NOMO-1 (cell line): Measurements from ENCODE around the gene PRDM2.

Source experiments
- DNase-seq, 2 experiments: peaks; one replicate each; lab custom pipeline; 2025; ENCODE audit not compliant: unreplicated experiment in 2 of 2; lab: John Stamatoyannopoulos, UW

Gene PRDM2

DNA sequence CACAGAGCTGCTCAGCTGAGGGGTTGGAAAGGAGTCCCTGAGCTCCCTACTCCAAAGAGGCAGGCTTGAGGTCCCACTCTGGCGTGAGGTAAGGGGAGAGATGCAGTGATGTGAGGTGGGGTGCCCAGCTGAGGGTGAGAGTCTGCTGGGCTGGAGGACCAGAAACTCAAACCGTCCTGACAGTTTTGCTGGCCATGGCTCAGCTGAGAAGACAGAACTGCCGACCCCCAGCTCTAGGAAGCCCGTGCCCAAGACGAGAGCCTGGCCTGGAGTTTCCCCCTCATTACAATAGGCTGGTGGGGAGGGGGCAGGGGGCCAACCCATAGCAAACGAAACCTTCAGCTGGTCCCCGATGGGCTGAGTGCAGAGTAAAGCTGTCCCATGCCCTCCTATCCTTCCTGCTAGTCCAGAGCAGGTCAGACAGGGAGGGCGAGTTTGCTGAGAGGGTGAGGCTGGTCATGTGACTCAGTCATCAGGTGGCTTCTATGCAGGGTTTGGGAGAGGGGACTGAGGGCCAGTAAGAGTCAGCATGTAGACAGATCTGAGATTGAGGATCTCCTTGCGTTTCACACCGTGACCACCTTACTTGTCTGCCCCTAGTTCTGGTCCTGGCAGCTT, 129.3 kb downstream of the PRDM2 start:
- DNase-seq = no peak

DNA sequence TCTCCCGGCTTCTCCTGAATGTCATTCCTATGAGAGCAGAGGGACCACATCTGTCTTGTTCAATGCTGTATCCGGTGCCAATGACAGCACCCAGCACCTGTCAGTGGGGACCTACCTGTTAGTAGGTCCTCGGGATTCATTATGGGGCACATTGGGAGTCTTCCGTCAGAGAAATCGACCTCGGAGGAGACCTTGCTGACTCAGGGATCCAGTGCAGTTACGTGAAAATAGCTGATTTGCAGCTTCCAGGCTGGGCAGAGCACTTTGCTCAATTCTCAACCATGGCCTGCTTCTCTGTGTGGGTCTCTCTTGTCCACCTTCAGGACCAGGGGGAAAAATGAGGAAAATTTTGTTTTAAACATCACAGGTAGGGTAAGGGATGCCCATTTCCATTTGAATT, 130.2 kb downstream of the PRDM2 start:
- no peak for DNase-seq

DNA sequence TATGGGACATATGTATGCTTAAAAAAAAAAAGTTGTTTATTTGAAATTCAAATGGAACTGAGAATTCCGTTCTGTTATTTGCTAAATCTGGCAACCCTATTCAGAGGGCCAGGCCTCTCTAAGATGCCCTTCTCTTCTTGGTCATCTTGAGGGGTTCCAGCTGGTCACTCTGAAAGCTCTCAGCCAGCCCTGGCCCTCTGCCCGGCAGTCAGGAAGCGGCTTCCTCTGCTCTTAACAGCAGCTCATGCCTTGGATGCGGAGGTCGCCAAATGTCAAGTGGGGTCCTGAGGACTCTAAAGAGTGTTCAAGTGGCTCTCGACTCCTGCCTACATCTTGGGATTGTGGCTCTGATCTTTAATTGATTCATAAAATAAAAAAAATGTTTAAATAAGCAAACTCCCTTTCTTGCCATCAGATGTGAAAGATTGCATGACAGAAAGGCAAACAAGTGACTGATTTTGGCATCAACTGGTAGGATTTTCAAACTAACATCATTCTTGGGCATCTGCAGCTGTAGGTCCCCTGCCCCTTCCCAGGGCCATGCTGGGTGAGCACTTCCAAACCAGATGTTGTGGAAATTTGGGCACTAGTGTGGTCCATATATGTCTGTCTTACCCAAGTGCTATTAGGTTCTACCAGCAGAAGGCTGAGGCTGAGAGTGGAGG, 130.8 kb downstream of the PRDM2 start:
- no peak for DNase-seq

DNA sequence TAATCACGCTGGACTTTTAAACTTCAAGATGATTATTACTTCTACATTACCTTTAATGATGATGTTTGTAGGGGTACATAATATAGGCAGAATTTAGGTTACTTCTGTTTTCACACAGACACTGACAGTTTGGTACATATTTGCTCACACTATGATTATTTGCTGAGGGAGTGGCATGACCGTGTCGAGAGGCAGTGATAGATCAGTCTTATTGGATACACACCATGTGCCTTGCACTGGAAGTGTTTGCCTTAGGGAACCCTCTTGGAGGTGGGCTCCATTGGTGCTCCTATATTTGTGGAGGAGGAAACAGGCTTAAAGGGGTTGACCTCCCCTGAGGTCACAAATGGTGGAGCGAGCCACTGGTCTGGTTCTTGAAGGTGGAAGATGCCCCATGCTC, 132.1 kb downstream of the PRDM2 start:
- no peak for DNase-seq

DNA sequence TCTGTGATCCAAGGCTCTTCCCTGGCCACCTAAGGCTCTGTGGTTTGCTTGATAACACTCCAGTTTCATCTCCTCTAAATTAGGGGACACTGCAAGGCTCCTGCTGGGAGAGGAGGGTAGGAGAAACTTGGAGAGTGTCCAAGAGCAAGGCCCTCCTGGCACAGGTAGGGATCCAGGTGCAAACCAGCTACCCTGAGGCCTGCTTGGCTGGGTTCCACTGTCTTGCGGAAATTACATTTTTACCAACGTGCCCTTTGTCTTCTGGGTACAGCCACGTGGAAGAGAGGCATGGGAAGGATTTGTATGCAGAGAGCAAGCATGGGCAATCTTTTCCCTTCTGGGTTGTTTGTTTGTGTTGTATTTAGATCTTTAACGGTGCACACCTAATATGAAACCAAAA, 132.5 kb downstream of the PRDM2 start:
- no peak for DNase-seq

DNA sequence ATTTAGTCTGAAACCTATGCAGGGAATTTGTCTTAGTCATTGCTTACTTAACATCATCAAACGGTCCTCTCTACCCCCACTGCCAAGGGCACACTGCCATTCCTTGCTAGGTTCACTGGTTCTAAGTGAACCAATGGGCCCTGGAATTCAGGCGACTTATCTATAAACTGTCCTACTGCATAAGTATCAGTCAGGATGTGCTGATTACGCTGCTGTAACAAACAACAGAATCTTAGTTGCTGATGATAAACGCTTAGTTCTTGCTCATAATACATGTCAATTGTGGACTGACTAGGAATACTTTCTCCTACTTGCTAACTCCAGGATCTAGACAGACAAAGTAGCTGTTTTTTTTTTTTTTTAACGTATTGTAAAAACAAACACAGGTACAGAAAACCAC, 136.1 kb downstream of the PRDM2 start:
- DNase-seq = no peak

DNA sequence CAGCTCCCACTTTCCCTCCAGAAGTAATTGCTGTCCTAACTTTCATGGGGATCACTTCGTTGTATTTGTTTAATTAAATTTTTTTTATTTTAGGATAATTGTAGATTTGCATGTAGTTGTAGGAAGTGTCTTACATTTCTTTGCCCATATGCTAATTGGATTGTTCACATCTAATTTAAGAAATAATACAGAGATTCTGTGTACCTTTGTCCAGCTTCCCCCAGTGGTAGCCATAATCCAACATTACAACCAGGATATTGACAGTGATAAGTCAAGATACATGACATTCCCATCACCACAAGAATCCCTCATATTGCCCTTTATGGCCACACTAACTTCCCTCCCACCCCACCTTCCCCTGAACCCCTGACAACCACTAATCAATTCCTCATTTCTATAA, 136.6 kb downstream of the PRDM2 start:
- no peak for DNase-seq

DNA sequence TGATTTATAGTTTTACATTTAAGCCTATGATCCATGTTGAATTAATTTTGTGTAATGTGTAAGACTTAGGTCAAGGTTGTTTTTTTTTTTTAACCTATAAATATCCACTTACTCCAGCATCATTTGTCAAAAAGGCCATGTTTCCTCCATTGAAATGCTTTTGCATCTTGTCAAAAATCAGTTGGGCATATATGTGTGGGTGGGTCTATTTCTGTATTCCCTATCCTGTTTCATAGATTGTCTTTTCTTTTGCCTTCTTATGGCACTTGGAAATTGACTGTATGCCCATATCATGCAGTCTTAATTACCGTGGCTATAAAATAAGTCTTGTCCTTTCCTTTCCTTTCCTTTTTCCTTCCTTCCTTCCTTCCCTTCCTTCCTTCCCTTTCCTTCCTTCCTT, 138.2 kb downstream of the PRDM2 start:
- DNase-seq = no peak

DNA sequence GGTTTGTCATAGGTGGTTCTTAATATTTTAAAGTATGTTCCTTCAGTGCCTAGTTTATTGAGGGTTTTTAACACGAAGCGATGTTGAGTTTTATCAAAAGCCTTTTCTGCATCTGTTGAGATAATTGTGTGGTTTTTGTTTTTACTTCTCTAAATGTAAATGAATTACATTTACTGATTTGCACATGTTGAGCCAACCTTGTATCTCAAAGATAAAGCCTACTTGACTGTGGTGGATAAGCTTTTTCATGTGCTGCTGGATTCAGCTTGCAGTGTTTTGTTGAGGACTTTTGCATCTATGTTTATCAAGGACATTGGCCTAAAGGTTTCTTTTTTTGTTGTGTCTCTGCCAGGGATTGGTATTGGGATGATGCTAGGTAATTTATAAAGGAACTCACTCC, 142.5 kb downstream of the PRDM2 start:
- DNase-seq = no peak

DNA sequence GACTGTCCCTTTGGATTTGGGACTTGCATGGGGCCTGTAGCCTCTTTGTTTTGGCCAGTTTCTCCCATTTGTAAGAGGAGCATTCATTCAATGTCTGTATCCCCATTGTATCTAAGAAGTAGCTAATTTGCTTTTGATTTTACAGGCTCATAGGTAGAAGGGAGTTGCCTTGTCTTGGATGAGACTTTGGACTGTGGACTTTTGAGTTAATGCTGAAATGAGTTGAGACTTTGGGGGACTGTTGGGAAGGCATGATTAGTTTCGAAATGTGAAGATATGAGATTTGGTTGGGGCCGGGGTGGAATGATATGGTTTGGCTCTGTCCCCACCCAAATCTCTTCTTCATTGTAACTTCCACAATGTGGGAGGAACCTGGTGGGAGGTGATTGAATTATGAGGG, 151.7 kb downstream of the PRDM2 start:
- no peak for DNase-seq

DNA sequence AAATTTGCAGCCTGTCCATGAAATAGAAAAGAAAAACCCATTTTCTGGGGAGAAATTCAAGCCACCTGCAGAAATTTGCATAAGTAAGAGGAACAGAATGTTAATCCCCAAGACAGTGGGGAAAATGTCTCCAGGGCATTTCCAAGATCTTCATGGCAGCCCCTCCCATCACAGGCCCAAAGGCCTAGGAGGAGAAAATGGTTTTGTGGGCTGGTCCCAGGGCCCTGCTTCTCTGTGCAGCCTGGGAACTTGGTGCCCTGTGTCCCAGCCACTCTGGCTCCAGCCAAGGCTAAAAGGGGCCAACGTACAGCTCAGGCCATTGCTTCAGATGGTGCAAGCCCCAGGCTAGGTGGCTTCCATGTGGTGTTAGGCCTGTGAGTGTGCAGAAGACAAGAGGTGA, 155.6 kb downstream of the PRDM2 start:
- no peak for DNase-seq

DNA sequence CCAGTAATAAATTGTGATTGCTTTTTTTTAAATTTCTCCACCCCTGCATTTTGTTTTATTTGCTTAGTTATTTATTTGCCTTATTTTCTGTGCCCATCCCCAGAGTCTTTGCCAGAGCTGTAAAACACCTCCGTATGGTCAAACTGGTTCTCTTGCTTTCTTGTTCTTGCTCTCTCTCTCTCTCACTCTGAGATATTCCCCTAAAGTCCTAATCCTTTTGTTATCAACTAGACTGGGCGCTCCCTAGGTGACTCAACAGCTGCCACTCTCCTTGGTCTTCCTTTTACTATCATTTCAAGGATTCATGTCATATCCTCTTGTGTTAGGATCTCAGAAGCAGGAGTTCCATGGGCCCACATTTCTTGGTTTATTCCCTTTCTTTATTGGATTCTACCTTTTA, 160.0 kb downstream of the PRDM2 start:
- DNase-seq = no peak

DNA sequence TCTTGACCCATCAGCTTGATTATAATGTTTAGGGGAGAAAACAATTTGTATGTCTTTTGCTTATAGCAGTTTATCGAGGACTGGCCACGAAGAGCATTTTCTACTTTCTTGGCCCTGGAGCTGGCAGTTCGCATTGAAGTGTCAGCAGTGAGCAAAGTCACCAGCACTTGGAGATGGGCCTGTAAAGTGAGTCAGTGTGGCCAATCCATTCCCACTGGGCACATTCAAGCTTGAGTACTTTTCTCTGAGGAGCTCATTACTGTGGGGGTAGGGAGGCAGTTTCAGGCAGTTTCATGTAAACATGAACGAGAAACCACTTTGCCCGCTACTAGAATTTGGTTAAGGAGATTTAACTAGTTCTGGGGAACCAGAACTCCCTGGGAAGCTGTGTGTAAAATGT, 164.8 kb downstream of the PRDM2 start:
- DNase-seq = no peak

DNA sequence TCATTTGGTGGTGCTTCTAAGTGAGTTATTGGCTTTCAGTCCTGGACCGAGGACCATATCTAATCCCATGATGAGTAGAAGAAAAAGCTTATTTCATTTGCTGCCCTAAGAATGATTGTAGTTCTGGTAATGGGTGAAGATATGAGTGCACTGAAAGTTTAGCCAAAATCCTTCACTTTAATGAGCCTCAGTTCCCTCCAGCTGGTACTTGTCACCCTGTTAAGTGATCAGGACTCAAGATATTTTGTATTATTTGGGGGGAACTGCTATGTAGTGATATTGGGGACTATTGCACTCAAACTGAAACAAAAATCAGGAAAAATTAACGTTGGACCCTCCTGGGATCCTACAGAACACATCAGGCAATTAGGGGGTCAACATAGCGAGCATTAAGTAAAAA, 165.9 kb downstream of the PRDM2 start:
- DNase-seq = no peak

DNA sequence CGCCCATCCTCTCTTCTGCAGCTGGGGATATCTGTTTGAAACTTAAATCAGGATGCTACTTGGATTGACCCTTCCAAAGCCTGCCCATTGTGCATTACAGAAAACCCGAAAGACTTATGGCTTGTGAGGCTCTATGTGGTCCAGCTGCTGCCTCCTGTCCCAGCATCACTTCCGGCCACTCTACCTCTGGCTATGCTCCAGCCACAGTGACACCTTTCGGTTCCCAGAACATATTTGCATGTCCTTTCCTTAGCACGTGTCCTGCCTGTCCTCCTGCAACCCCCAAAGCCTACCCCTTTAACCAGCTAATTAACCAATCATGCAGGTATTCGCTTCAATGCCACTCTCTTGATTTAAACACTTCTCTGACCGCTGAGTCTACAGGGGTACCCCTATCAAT, 167.6 kb downstream of the PRDM2 start:
- no peak for DNase-seq

DNA sequence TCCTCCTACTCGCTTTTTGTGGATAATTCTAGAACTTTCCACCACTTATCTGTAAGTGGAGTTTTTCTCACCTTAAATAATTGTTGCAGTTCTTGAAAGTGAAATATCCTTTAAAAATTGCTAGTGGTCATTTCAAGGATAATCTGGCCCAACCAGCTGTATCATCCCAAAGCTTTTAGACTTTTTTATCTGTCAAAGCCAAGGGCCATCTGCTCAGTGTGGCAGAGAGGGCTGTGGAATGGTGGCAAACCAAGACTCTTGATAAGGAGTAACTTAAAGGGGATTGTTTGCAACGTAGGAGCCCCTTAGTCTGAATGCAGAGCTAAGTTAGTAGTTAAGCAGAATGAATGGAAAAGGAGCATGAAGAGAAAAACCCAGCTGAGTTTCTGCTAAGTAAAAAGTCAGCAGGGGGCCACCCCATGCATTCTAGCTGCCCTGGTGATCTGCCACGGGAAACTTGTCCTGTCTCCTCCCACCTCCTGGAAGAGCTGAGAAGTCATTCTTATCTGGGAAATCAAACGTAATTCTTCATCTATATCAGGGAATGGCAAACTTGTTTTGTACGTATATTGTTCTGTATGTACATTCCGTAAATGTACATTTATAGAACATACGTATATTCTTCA, 169.3 kb downstream of the PRDM2 start:
- DNase-seq = no peak

DNA sequence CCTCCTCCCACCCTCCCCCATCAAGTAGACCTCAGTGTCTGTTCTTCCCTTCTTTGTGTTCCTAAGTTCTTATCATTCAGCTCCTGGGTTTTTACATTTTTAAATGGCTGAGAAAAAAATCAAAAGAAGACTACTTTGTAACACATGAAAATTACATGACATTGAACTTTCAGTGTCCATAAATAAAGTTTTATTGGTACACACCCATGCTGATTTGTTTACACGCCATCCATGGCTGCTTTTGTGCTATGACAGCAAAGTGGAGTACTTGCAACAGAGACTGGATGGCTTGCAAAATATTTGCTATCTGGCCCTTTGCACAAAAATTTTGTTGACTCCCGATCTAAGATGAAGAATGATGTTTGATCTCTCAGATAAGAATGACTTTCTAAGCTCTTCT, 171.4 kb downstream of the PRDM2 start:
- DNase-seq = no peak

DNA sequence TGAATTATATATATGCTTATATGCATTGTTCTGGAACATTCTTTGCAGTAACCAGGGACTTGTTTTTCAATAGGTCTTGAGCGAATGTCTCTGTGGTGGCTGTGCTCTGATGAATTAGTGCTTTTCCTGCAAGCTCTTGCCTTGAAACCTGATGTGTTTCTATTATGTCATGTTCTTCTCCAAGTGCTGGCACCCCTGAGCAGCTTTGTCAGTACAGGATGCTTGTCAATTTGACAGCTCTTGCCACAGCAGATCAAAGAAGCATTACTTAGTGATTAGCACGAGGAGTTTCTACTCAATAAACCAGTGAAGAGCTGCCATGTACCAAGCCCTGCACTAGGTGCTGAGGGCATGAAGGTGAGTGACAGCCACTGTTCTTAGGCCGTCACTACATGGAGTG, 171.9 kb downstream of the PRDM2 start:
- DNase-seq = no peak

DNA sequence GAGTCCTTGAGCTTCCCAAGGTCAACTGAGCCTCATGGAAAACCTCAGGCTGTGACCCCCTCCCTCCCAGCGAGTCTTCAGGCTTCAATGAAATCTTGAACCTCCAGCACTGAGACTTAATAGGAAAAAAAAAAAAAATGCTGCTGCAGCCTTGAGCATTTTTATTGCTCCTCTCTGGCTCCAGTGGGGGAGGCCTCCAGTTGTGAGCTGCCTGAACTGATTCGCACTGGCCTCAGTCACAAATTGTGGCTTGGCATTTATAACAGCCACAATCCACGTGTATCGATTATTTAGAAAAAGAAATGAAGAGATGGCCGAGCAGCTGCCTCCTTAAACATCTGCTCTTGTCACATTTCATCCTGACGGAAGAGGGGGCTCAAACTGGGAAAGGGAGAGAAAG, 173.0 kb downstream of the PRDM2 start:
- DNase-seq = no peak
